B cell (primary cell): ENCODE results near the gene WDR33.

ENCODE experiments used
- EZH2 ChIP-seq: IDR thresholded peaks from 2 replicates; pipeline ENCODE4 v1.6.1; 2012; ENCODE audit warnings: borderline replicate concordance, low read depth, mild to moderate bottlenecking, moderate library complexity, low read length; ENCODE audit not compliant: insufficient read depth, poor library complexity, severe bottlenecking
- TF ChIP-seq, protein P1 (sequence below): fragments of 200-600 bp; IDR thresholded peaks from one replicate; pipeline ENCODE4 v1.8.0; 2022; ENCODE audit warnings: antibody characterized with exemption, mild to moderate bottlenecking

GRCh38 chr2:127718271-127718670, 92.7 kb downstream of the WDR33 start:
- TF ChIP-seq, protein P1, sequence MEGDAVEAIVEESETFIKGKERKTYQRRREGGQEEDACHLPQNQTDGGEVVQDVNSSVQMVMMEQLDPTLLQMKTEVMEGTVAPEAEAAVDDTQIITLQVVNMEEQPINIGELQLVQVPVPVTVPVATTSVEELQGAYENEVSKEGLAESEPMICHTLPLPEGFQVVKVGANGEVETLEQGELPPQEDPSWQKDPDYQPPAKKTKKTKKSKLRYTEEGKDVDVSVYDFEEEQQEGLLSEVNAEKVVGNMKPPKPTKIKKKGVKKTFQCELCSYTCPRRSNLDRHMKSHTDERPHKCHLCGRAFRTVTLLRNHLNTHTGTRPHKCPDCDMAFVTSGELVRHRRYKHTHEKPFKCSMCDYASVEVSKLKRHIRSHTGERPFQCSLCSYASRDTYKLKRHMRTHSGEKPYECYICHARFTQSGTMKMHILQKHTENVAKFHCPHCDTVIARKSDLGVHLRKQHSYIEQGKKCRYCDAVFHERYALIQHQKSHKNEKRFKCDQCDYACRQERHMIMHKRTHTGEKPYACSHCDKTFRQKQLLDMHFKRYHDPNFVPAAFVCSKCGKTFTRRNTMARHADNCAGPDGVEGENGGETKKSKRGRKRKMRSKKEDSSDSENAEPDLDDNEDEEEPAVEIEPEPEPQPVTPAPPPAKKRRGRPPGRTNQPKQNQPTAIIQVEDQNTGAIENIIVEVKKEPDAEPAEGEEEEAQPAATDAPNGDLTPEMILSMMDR, result no peak
- TF ChIP-seq EZH2, result no peak
